Glutamatergic neuron (in vitro differentiated cells): ENCODE results near the gene HEPHL1. TPM values are rescaled to one million over a fixed set of nuclear protein-coding genes. Genes with fewer than 3 reads are reported as not detected.
A peak's percentile ranks its signal among the peaks of the same experiment; 100 is the strongest.

Source experiments
- DNase-seq: peaks from one replicate; pipeline ENCODE4 v3.0.0; 2022
- H3K27ac Mint-ChIP-seq: one replicate; pipeline ENCODE4 v1.8.0; 2020; ENCODE audit warnings: mild to moderate bottlenecking, mixed read lengths, inconsistent platforms; ENCODE audit not compliant: unreplicated experiment
- H3K27me3 Mint-ChIP-seq: one replicate; pipeline ENCODE4 v1.8.0; 2020; ENCODE audit warnings: mild to moderate bottlenecking, moderate library complexity, mixed read lengths, inconsistent platforms; ENCODE audit not compliant: unreplicated experiment
- H3K36me3 Mint-ChIP-seq: one replicate; pipeline ENCODE4 v1.8.0; 2020; ENCODE audit warnings: mild to moderate bottlenecking, mixed read lengths, inconsistent platforms; ENCODE audit not compliant: unreplicated experiment
- H3K4me1 Mint-ChIP-seq: one replicate; pipeline ENCODE4 v1.8.0; 2020; ENCODE audit warnings: mild to moderate bottlenecking, low read depth, mixed read lengths, inconsistent platforms; ENCODE audit not compliant: unreplicated experiment
- H3K4me3 Mint-ChIP-seq: one replicate; pipeline ENCODE4 v1.8.0; 2020; ENCODE audit warnings: mild to moderate bottlenecking, mixed read lengths, inconsistent platforms; ENCODE audit not compliant: unreplicated experiment
- H3K9me3 Mint-ChIP-seq: one replicate; pipeline ENCODE4 v1.8.0; 2020; ENCODE audit warnings: mild to moderate bottlenecking, moderate library complexity, mixed read lengths, inconsistent platforms; ENCODE audit not compliant: unreplicated experiment
- CTCF ChIP-seq: fragments of 200-600 bp; sonication (generic); IDR thresholded peaks from one replicate; pipeline ENCODE4 v1.5.0; 2021; ENCODE audit not compliant: partially characterized antibody, unreplicated experiment
- total RNA-seq: library from RNA; stranded (reverse); fragmentation: NEBNext Ultra II Directional; extraction: Animal tissue kit (Norgen Biotek cat#: 25700); gene quantifications from one replicate; pipeline ENCODE4 v1.2.1, GENCODE V29; 2021; ENCODE audit not compliant: unreplicated experiment

HEPHL1 gene
- total RNA-seq, 1 donor from 2014 or later: not detected

GRCh38 chr11:94140154-94140655, 119.1 kb downstream of the HEPHL1 start:
- H3K9me3 Mint-ChIP-seq: no peaks in the 10 kb centered on the region
- no peak overlapping the region for H3K4me3 Mint-ChIP-seq
- H3K27ac Mint-ChIP-seq: no peak overlapping the region
- H3K27me3 Mint-ChIP-seq: no peaks in the 10 kb centered on the region
- H3K4me1 Mint-ChIP-seq: peaks cover 28% of the 10 kb centered on the region
- no peaks in the 10 kb centered on the region for H3K36me3 Mint-ChIP-seq
- TF ChIP-seq CTCF: no peak
- DNase-seq: no peak

GRCh38 chr11:94141511-94142307, 120.6 kb downstream of the HEPHL1 start:
- Mint-ChIP-seq H3K27me3 (no peaks in the 10 kb centered on the region), H3K4me1 (peaks cover 35% of the 10 kb centered on the region), H3K4me3 (no peak overlapping the region), H3K27ac (no peak overlapping the region), H3K36me3 (no peaks in the 10 kb centered on the region), H3K9me3 (no peaks in the 10 kb centered on the region)
- DNase-seq: no peak
- TF ChIP-seq CTCF: no peak

DNA sequence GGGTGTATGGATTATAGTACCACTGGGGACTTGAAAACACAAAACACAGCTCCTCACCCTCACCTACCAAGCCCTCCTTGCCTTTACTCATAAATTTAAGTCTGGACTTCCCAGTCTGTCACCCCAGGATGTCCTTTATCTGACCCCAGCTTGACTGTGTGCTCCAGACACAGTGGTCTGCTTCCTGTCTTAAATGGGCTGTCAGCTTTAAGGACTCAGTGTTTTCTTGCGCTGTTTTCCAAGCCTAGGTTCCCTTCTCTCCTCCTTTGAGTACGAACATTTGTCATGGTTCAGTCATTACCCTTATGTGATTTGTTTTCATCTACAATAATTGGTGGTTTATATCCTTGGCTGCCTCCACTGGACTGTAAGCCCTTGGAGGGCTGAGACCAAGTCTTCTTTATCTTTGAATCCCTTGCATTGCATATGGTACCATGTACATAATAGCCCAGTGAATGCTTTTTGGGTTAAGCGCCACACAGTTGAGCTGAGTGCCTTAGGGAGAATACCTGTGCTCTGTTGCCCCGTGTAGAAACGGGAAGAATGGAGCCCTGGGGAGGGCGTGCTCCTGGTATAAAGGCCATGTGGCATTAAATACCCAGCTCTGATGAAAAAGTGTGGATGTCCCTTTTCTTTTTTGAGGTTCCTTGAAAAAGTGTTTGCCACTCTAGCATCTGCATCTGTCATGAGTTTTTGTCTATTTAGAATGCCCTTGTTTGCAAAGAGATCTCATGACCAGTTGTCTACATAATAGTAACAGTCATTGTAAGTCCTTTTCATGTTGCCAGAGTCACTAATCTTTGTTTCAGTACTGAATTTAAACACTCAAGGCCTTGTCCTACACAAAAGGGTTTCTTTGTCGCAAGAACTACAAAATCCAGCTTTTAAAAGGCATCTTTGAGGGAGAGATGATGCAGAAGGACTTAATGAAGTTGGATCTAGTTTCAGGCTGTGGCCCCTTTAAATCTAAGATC, 121.4 kb downstream of the HEPHL1 start:
- no peak for TF ChIP-seq CTCF
- Mint-ChIP-seq H3K4me1 (peaks cover 41% of the 10 kb centered on the region), H3K9me3 (no peaks in the 10 kb centered on the region), H3K36me3 (no peaks in the 10 kb centered on the region), H3K4me3 (no peak overlapping the region), H3K27me3 (no peaks in the 10 kb centered on the region), H3K27ac (no peak overlapping the region)
- no peak for DNase-seq

DNA sequence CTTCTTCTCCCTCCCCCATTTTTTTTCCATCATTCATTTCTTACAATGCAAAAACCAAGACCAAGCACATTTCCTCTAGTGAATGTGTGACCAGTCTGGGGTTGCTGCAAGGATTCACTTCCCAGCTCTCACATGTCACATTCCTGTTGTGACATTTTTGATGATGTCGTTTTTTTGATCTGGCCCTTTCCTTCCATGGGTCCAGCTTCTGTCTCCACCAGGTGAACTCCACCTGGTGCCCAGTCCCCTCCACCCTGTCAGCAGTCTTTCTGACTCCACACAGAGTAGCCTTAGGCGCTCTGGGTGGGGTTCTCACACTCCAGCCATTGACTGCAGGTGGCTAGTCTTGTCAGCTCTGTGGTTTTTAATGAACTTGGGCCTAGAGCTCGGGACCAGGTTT, 123.1 kb downstream of the HEPHL1 start:
- no peaks in the 10 kb centered on the region for H3K9me3 Mint-ChIP-seq
- DNase-seq: no peak
- no peaks in the 10 kb centered on the region for H3K36me3 Mint-ChIP-seq
- no peak for TF ChIP-seq CTCF
- peak overlapping the region; percentile 21 for H3K27ac Mint-ChIP-seq
- peaks cover 43% of the 10 kb centered on the region for H3K4me1 Mint-ChIP-seq
- H3K4me3 Mint-ChIP-seq: no peak overlapping the region
- no peaks in the 10 kb centered on the region for H3K27me3 Mint-ChIP-seq

DNA sequence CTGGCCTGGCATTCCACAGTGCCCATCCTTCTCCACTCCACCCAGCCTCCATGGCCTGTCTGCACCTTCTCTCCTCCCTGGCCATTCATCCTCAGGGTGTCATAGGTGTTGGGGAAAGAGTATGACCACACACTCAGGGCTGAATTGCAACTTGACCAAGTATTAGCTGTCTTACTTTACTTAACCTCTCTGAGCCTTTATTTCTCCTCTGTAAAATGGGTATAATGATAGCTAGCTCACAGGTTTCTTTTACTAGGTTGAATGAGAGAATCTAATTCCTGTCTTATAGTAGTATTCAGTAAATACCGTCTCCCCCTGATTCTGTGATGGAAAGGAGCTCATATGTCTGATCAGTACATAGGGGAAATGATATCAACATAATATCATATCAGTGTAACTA, 123.5 kb downstream of the HEPHL1 start:
- peaks cover 46% of the 10 kb centered on the region for H3K4me1 Mint-ChIP-seq
- H3K4me3 Mint-ChIP-seq: no peak overlapping the region
- no peak for TF ChIP-seq CTCF

More for the DNA sequence above, 123.5 kb downstream of the HEPHL1 start:
- H3K36me3 Mint-ChIP-seq: no peaks in the 10 kb centered on the region
- no peak for DNase-seq
- no peaks in the 10 kb centered on the region for H3K9me3 Mint-ChIP-seq
- H3K27me3 Mint-ChIP-seq: no peaks in the 10 kb centered on the region
- H3K27ac Mint-ChIP-seq: no peak overlapping the region
